Erythroblast (primary cell): ENCODE data around the gene ZNF497.

Experiments used
- GATA1 ChIP-seq: IDR thresholded peaks from 2 replicates; pipeline ENCODE4 v1.6.1; 2011; ENCODE audit warnings: low read depth, mild to moderate bottlenecking, control low read depth, low read length, moderate library complexity
- POLR2A ChIP-seq: IDR thresholded peaks from 2 replicates; pipeline ENCODE4 v1.6.1; 2011; ENCODE audit warnings: mild to moderate bottlenecking, low read length

DNA sequence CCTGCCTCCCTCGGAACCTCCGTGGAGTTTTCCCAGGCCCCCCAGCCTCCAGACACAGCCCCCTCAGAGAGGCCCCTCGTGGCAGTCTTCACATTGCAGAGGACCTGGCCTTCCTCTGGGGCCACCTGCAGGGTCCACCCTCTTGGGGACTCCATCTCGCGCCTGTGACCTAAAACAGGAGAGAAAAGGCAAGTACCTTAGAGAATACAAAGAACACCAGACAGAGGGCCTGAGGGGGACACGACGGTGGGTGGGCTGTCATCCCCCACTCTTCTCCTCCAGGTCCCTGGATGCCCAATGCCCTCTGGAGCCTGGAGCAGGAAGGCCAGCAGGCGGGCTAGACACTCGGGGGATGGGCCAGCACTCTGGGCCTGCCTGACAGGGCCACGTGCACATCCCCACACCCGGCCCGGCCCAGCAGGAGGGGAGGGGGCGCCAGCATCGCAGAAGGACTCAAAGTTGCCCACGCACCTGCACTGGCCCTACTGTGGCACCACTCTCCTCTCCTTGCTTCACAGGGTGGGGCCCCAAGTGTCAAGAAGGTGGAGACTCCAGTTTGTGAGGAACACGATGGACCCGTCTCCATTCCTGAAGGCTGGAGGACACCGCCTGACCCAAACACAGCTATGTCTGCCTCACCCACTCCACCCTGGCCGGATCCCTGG, 4.9 kb downstream of the ZNF497 start:
- no peak for TF ChIP-seq POLR2A
- no peak for TF ChIP-seq GATA1
